GM19395 (cell line): ENCODE data around the gene EVC2.

Source experiments
- ATAC-seq: cut with Tn5 transposase; IDR thresholded peaks from one replicate; pipeline ENCODE4 v1.9.1; 2021; ENCODE audit warnings: mild to moderate bottlenecking, moderate library complexity; ENCODE audit not compliant: unreplicated experiment

The EVC2 gene

GRCh38 chr4:5678977-5679376 lies 29.4 kb downstream of the EVC2 start:
- no peak for ATAC-seq

DNA sequence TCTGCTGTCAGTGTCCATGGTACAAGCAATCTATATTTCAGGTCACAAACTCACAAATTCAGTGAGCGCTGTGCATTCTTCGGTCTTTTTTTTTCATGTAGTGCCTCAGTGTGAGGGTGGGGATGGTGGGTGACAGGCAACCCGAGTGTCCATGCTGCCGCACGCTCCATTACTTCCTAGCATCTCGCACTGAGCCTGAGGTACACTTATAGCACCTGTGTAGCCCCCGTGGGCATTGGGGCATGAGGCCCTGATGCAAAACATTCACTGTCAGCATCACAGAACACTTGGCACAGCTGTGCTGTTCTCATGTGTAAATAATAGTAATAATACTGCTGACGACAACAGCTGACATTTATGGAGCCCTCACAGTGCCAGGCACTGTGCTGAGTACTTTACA lies 31.6 kb downstream of the EVC2 start:
- ATAC-seq = no peak

- no peak for ATAC-seq
These were observed 41.6 kb downstream of the EVC2 start for GRCh38 chr4:5666741-5667140.

DNA sequence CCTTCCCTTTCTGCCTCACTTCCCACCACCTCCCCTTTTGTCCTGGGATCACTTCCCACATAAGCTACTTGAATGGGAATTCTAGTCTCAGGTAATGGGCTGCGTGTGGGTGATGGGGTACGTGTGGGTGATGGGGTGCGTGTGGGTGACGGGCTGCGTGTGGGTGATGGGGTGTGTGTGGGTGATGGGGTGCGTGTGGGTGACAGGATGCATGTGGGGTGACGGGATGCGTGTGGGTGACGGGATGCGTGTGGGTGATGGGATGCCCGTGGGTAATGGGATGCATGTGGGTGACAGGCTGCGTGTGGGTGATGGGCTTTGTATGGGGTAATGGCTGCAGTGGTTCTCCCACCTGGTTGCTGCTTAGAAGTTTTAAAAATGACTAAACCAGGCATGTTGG lies 43.6 kb downstream of the EVC2 start:
- ATAC-seq = no peak

GRCh38 chr4:5662555-5662954 lies 45.8 kb downstream of the EVC2 start:
- ATAC-seq = no peak

DNA sequence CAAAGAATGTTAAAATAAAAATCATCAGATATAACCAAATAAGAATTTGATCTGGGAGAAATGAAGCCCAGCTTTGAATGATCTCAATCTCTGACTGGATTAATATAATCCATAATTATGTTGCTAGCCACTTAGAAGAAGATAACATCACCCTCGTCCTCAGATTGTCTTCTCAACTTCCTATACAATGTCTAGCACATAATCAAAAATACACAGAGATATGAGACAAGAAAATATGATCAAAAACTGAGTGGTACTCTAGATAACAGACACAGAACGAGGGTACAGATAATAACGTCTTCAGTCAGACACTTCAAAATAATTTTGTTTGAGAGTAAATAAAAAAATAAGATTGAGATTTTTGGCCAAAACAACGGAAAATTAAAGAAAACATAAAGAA lies 47.1 kb downstream of the EVC2 start:
- no peak for ATAC-seq

DNA sequence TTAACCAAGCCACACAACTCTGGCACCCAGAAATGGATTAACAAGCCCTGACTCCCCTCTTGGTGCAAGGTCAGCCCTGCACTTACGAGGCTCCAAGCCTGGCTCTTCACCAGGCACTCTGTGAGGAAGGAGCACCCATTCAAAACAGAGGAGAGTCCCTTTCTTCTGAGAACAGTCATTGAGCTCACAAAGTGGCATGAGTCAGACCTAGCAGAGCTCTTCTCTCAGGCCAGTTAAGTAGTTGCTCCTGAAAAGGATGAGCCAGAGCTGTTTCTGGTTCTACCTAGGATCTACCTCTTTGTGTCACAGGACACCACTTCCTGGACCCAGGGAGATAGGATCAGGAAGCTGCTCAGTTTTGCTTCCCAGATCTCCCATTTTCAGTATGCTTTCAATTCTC lies 48.2 kb downstream of the EVC2 start:
- no peak for ATAC-seq

GRCh38 chr4:5658974-5659373 lies 49.4 kb downstream of the EVC2 start:
- no peak for ATAC-seq

DNA sequence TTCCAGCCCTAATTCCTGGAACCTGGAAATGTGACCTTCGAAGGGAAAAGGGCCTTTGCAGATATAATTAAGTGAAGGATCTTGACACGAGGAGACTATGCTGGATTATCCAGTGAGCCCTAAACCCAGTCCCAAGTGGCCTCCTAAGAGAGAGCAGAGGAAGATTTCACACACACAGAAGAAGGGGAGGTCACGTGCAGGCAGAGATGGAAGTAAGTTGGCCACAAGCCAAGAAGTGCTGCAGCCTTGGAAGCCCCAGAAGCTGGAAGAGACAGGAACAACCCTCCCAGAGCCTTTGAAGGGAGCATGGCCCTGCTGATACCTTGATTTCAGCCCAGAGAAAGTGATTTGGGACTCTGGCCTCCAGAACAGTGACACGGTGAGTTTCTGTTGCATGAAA lies 51.9 kb downstream of the EVC2 start:
- no peak for ATAC-seq

GRCh38 chr4:5654791-5655190 lies 53.6 kb downstream of the EVC2 start:
- ATAC-seq = no peak

- ATAC-seq = no peak
These were observed 57.3 kb downstream of the EVC2 start for GRCh38 chr4:5651089-5651488.

DNA sequence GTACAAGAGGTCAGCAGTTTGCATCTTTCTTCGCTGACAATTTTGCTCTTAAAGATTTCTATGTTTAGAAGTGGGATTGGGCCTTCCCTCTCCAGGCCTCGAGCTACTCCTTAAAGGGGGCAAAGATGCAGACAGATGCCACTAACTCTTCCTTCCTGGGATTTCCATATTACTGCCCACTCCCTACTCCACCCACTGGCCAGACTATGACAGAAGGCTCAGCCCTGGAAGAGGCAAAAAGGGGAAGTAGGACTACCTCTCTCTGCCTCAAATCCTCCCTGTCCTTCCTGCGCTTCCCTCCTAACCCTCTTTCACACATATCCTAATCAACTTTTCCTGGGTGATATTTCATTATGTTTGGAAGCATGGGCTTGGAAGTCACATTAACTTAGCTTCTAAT lies 58.3 kb downstream of the EVC2 start:
- no peak for ATAC-seq

DNA sequence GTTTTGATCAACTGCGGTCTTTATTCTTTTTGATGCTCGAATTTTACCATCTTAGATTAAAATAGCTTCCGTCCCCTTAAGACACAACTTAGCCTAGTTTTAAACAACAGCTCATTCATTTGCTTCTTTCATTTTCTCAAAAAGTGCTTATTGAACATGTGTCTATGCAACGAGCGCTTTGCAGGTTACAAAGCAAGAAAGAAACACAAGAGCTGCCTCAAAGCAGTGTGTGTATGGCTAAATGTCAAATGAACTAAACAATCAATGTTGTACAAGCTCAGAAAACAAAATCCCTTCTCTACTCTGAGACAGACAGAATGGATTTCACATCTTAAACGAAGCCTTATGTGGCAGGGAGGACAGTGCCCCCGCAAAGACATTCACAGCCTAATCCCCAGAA lies 61.0 kb downstream of the EVC2 start:
- ATAC-seq = no peak

- no peak for ATAC-seq
These were observed 68.3 kb downstream of the EVC2 start for GRCh38 chr4:5640096-5640495.

- ATAC-seq = no peak
These were observed 68.8 kb downstream of the EVC2 start for GRCh38 chr4:5639556-5639955.

DNA sequence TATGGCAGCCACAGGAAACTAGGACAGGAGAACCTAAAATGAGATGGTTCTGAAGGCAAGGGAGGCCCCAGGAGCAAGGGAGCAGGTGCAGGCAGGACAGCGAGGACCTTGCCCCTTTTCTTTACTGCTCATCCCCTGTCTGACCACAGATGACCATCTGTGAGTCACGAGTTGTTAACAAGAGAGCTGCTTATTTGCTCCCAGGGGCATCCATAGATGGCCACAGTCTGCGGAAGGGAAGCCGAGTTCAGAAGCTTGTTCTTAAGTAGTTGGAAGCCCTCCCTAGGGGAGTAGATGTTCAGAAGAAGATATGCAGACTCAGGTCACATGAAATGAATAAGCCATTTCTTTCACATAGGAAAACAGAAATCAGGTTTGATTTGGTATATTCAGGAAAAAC lies 69.4 kb downstream of the EVC2 start:
- ATAC-seq = no peak

GRCh38 chr4:5638316-5638715 lies 70.0 kb downstream of the EVC2 start:
- ATAC-seq = no peak

GRCh38 chr4:5636766-5637670 lies 71.3 kb downstream of the EVC2 start:
- no peak for ATAC-seq

DNA sequence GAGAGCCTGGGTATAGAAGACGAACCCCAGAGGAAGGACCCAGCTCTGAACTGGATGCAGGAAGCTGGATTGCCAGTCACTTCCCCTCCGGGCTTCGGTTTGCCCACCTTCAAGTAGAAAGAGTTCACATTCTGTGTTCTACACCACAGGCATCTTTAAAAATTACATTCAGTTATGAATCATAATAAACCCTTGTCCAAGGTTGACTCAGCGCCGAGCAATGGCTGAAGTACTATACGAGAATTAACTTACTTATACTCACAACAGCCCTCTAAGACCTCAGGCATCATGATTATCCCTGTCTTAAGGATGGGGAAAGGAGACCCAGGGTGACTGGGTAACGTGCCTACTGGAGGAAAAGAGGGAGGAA lies 72.5 kb downstream of the EVC2 start:
- ATAC-seq = no peak

DNA sequence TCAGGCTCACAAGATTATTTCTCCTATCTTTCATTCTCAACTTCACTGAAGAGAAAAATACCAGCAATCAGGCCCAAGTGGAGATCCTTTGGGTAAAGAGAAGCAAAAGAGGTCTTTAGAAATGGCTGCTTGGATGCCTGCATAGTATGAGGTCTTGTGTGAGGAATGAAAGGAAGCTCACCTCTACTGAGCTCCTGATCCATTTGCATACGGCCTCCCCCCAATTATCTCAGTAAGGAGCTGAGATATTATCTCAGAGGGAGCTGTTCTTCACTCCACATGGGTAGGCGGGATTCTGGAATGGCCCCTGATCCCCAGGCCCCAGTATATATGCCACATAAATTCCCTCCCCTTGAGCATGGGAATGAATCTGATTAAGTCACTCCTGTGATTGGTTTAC lies 75.8 kb downstream of the EVC2 start:
- ATAC-seq = no peak

GRCh38 chr4:5632066-5632440 lies 76.3 kb downstream of the EVC2 start:
- ATAC-seq = no peak

GRCh38 chr4:5631352-5632065 lies 76.8 kb downstream of the EVC2 start:
- no peak for ATAC-seq
